CD4-positive, alpha-beta T cell treated with Interleukin-17A for 4 hours (primary cell): Measurements from ENCODE around the gene CHMP1A.
"Not testable (repeated sequence)": the region's sequence is repeated elsewhere in the genome, so short reads cannot be mapped to it uniquely, and the experiment has no call there.

Experiments used
- DNase-seq: peaks from one replicate; pipeline ENCODE4 v3.0.0-alpha.2; 2020; ENCODE audit warnings: mixed read lengths

CHMP1A gene

GRCh38 chr16:89691986-89692569 is 34.6 kb upstream of the CHMP1A start:
- DNase-seq, result no peak

- DNase-seq, result no peak
These were observed 33.9 kb upstream of the CHMP1A start for GRCh38 chr16:89691231-89691985.

GRCh38 chr16:89690392-89690901 is 32.9 kb upstream of the CHMP1A start:
- DNase-seq, result no peak

- not testable (repeated sequence) for DNase-seq
These were observed 32.1 kb upstream of the CHMP1A start for GRCh38 chr16:89689621-89690020.

GRCh38 chr16:89689142-89689541 is 31.6 kb upstream of the CHMP1A start:
- no peak for DNase-seq

- no peak for DNase-seq
These were observed 30.9 kb upstream of the CHMP1A start for GRCh38 chr16:89688395-89688794.

- no peak for DNase-seq
These were observed 29.8 kb upstream of the CHMP1A start for GRCh38 chr16:89687092-89687940.

- DNase-seq, result peak; percentile 88
These were observed 29.1 kb upstream of the CHMP1A start, which contains the start of gene CDK10 for GRCh38 chr16:89686520-89687091. Gene CDK10 (plus strand): TSS chr16:89686689. CDS start chr16:89686711, 22 bp downstream.

GRCh38 chr16:89685916-89686315 is 28.4 kb upstream of the CHMP1A start:
- DNase-seq, result no peak

GRCh38 chr16:89678258-89678657 is 20.8 kb upstream of the CHMP1A start:
- no peak for DNase-seq

- DNase-seq, result no peak
These were observed 14.9 kb upstream of the CHMP1A start for GRCh38 chr16:89672177-89672941.

- DNase-seq, result not testable (repeated sequence)
These were observed 14.1 kb upstream of the CHMP1A start for GRCh38 chr16:89671565-89671964.

GRCh38 chr16:89670496-89671431 is 13.3 kb upstream of the CHMP1A start:
- DNase-seq, result no peak

- no peak for DNase-seq
These were observed 12.2 kb upstream of the CHMP1A start for GRCh38 chr16:89669755-89670154.

- no peak for DNase-seq
These were observed 11.3 kb upstream of the CHMP1A start for GRCh38 chr16:89668790-89669158.

- DNase-seq, result no peak
These were observed 10.1 kb upstream of the CHMP1A start for GRCh38 chr16:89667633-89668032.

GRCh38 chr16:89667000-89667399 is 9.5 kb upstream of the CHMP1A start:
- not testable (repeated sequence) for DNase-seq

GRCh38 chr16:89664238-89664637 is 6.7 kb upstream of the CHMP1A start:
- DNase-seq, result not testable (repeated sequence)

- DNase-seq, result no peak
These were observed 3.7 kb upstream of the CHMP1A start for GRCh38 chr16:89661215-89661614.

GRCh38 chr16:89660146-89660545 is 2.6 kb upstream of the CHMP1A start:
- DNase-seq, result no peak
